ENCODE results near the gene SLC7A6. TPM values are rescaled to one million over a fixed set of nuclear protein-coding genes. Genes with fewer than 3 reads are reported as not detected.
A peak's percentile ranks its signal among the peaks of the same experiment; 100 is the strongest.

SLC7A6 gene
- 18.1 TPM for total RNA-seq

DNA sequence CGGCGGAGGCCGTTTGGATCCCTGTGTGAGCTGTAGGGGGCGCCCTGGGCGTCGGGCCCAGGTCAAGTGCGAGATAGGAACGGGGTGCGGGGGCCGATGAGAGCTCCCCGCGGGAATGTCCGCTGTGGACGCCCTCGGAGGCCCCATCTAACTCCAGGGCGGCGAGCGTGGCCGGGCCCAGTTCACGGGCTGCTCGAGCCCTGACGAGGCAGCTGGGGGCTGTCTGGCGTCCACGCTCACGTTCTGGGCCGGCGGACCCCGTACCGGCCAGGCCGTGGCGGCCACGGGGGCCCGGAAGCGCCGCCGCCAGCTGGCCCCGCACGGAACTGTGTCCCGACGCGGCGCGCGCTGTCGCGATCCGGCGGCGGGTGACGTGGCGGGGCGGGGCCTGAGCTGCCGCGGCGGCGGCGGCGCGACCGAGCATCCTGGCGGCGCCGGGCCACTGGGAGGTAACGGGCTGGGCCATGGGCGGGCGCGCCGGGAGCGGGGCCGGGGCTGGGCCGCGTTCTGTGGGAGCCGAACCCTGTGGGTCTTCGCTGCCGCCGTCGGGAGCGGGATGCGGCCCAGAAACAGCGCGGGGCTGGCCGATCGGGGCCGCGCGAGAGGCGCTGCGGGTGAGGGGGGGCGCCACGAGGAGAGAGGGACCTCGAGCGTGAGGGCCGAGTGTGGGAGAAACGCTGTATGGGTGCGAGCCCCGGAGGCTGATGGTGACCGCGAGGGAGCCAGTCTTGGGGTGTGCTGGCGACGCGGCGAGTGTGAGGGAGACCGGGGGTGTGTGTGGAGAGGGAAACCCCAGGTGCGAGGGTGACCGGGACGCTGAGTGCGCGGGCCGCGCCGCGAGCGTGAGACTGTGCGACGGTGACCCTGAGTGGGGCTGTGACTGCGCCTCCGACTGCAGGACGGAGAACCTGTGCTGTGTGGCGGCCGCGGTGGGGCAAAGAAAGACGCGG, at the start of gene SLC7A6:
SLC7A6 (plus strand) TSS at position 399 of the 950 bp plus-strand sequence. CDS start 10,201 bp downstream, outside the sequence.
- no peak for DNase-seq

- no peak for DNase-seq
Measured at GRCh38 chr16:68214726-68215125, 49.6 kb upstream of the SLC7A6 start.

GRCh38 chr16:68215302-68215701, 49.0 kb upstream of the SLC7A6 start:
- no peak for DNase-seq

DNA sequence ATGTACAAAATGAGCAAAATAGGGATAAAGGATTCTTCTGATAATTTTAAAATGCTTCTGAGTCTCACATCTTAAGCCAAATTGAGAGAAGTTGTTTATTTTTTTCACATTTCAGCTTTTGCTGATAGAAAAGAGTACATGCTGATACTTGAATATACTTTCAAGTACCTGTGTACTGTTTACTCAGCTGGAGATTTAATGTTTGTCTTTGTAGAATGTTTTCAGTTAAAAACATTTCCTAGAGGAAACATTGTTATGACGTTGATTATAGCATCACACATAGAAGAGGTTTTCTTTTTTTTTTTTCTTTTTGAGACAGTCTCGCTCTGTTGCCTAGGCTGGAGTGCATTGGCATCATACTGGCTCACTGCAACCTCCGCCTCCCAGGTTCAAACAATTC, 48.1 kb upstream of the SLC7A6 start:
- no peak for DNase-seq

GRCh38 chr16:68217506-68217905, 46.8 kb upstream of the SLC7A6 start:
- DNase-seq, result no peak

GRCh38 chr16:68219725-68220351, 44.5 kb upstream of the SLC7A6 start:
- DNase-seq, result no peak

- no peak for DNase-seq
Measured at GRCh38 chr16:68223072-68223471, 41.3 kb upstream of the SLC7A6 start.

DNA sequence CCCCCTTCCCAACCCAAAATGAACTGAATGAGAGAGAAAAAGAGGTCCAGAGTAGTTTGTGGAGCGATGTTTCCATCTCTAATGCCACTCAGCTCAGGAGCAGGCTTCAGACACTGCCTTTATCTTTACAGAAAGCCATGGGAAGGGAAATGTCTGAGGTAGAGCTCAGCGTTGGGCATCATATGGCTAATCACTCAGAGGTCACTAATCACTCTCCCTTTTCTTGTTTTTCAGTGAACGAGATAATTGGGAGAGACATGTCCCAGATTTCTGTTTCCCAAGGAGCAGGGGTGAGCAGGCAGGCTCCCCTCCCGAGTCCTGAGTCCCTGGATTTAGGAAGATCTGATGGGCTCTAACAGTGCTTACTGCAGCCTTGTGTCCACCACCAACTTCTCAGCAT, 38.2 kb upstream of the SLC7A6 start:
- DNase-seq, result no peak

- DNase-seq, result no peak
Measured at GRCh38 chr16:68227183-68227793, 37.0 kb upstream of the SLC7A6 start.

DNA sequence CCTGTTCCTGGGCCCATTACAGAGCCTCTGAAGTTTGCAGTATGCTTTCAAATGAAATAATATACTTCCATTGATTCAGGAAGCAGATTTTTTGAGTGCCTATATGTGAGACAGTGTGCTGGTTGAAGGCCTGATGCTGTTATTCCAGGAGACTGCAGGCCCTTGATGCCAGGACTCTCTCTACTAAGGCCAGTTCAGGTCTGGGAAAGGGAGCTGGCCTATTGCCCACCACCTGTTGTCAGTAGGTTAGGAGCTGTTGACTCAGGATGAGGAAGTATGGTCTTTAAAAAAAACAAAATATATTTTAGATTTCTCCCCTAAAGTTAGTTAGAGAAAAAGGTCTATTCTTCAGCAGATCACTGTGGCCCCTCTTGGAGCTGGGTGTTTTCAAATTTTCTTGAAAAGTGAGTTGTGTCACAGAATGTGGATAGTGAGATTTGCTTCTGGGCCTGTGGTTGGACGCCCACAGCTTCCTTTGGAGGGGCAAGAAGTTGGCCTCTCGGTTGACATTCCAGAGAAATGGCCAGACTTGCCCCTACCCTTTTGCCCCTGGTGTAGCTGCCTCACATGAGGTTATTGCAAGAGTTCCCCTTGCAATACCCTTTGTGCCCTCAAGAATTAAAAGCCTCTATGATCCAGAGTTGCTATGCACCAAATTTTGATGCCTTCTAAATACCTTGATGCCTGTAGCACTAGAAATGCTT, 36.3 kb upstream of the SLC7A6 start:
- DNase-seq, result no peak

- DNase-seq, result no peak
Measured at GRCh38 chr16:68228652-68229051, 35.7 kb upstream of the SLC7A6 start.

DNA sequence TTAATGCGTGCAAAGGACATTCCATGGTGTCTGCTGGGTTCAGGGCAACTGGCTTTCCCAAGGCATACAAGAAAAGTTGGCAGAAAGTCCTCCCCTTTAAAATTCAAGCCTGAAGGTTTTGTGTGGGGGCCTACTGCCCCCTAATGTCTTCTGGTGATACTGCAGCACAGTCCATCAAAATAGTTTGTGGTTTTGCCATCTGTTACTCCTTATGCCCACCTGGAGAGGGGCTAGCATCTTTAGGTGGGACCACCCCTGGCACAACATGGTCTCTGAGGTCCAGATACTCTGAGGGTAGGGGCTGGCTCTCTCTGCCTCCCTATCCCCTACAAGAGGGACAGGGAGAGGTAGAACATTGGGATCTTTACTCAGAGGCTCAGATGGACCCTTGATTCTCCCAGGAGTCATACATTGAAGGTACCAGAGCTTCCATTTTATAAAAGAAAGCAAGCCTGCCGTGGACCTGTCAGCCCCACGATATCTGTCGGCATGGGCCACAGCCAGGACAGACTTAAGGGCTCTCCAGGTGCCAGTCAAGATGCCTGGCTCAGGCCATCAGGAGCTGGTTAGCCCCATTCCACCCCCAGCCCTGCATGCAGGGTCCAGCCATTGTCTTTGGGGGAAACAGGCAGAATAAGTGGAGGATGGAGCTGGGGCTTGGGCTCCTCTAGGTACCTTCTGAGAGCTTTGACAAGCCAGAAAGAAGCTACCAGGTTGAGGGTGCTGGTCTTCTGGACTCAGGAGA, 34.7 kb upstream of the SLC7A6 start:
- peak; percentile 47 for DNase-seq

DNA sequence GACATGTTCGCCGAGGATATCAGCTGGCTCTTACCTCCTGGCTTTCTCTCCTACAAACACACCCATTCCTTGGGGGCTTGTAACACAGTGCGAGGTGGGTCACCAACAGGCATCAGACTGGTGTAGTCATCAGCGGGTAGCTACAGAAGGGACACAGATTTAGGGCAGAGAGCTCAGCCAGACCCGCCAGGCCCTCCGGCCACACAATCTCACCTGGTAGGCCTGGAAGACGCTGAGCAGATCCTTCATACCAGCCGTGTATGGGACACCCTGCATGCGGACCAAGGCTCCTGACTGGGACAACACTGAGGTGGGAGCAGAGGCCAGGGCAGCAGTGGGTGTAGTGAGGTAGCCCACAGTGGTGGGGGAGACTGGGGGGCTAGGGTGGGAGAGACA, 34.2 kb upstream of the SLC7A6 start:
- DNase-seq, result no peak

DNA sequence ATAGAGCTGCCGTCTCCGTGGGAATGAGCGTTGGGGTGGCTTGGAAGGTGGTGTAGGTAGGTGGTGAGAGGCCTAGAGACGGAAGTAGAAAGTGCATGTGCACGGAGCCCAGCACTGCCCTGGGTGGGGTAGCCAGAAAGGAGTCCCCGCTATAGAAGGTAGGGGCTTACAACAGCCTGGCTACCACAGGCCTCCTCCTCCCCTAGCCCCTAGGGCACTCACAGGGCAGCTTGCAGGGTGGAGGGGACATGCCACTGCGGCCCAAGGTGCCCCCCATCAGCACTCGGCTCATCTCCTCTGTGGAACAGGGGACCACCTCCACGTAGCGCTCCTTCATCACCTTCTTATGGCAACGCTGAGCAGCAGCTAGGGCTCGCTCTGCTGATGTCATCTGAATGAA, 33.4 kb upstream of the SLC7A6 start:
- no peak for DNase-seq

- no peak for DNase-seq
Measured at GRCh38 chr16:68231384-68232136, 32.8 kb upstream of the SLC7A6 start.

DNA sequence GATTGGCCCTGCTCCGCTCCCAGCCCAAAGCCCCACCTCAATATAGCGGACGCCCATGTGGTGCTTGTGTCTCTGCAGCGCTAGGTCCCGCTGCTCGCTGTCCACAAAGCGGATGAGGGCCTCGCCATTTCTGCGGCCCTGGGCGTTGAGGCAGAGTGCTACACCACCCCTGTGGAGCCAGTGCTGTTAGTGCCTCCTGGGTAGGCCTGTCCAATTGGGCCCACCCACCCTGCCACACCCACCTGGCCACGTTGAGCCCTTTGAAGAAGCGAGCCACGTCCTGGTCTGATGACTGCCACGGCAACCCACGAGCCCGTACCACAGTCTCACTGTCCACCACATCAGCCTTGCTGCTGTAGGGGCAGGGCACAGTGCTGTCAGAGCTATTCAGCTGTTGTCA, 32.0 kb upstream of the SLC7A6 start:
- no peak for DNase-seq

DNA sequence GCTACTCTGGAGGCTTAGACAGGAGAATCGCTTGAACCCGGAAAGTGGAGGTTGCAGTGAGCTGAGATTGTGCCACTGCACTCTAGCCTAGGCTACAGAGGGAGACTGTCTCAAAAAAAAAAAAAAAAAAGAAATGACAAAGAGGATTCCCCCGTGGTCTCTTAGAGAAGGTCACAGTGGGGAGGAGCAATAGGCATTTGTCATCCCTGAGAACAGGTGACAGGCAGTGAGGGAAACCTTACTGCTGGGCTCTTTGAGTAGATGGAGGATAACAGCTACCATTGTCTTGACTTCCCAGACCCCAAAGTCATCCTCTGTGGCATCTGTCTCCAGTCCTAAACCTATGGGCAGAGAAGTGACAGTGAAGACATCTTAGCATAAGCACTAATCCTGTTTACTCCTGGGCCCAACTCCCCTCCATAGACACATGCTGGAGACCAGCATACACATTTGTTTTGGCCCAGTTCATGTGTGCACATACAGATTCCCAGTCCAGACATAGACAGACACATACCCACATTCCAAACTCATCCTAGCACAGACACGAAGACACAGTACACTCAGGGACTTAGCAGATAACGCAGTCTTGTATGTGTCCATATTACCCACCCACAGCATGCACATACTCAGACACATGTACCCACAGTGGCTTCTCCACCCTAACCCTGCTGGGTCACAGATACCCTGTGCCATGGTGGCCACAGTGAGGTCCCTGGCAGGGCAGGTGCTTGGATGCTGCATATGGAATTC, 31.1 kb upstream of the SLC7A6 start:
- DNase-seq, result no peak

DNA sequence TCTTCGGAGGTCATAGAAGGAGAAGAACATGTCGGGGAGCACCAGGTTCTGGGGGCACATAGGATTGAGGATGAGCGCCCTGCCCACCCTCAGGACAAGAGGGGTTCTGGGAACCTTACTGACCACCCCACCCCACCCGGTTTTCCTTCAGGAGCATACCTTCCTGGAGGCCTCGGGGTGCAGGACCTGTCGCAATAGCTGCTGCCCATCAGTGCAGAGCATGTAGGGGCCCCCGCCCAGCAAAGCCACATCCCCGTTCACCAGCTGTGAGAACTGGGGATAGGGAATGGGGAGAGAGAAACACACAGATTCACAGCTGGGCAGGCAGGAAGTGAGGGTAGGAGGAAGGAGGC, 30.5 kb upstream of the SLC7A6 start:
- DNase-seq, result no peak

DNA sequence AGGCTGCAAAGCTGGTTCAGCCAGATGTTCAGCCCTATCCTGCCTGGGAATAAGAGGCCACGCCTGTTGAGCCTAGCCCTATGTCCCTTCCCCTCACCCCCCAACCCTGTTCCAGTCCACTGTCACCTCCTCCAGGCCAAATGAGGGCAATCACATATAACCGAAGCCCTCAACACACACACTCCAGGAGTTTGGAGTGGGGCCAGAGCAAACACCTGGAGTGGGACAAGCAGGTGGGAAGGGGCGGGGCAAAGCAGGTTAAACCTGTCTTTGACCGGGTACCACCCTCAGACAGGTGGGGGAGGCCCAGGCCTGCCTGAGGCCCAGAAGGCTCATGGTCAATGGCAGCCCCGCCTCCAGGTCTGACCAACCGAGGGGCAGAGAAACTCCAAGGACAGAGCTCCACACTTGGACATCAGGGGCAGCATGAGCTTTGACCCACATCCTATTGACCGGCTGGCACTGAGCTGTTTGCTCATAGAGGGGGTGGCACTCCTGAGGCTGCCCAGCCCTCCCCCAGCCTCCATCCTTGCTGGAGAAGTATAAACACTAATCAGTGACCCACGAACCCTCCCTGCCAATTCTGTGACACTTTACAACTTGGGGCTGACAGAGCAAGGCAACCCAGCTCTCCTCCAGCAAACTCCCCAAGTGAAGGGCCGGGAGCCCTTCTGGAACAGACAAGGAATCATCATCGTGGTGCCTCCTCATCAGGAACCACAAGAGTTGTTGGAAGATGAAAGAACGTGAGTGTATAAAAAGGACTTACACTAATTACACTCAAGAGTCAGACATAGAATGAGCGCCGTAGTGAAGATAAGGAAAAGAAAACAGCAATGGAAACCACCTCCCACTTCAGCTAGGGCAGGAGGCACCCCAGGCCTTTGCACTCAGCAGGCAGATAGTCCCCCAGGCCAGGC, 29.9 kb upstream of the SLC7A6 start:
- DNase-seq, result no peak
